ENCODE results near the gene POLR2J3.
"Not testable (repeated sequence)": the region's sequence is repeated elsewhere in the genome, so short reads cannot be mapped to it uniquely, and the experiment has no call there.

DNA sequence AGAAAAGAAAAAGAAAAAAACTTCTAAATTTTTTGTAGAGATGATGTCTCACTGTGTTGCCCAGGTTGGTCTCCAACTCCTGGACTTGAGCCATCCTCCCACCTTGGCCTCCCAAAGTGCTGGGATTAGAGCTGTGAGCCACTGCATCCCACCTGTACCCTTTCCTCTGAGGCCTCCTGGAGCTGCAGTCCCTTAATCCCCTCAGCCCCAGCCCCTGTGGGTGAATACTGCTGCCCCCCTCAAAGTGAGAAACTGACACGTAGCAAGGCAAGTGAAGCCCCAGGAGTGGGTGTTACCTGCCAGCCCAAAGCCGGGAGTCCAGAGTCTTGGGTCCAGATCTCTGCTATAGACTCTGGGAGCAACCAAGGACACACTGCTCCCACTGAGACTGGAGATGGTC, 47.6 kb downstream of the POLR2J3 start:
- TF ChIP-seq, protein P1, sequence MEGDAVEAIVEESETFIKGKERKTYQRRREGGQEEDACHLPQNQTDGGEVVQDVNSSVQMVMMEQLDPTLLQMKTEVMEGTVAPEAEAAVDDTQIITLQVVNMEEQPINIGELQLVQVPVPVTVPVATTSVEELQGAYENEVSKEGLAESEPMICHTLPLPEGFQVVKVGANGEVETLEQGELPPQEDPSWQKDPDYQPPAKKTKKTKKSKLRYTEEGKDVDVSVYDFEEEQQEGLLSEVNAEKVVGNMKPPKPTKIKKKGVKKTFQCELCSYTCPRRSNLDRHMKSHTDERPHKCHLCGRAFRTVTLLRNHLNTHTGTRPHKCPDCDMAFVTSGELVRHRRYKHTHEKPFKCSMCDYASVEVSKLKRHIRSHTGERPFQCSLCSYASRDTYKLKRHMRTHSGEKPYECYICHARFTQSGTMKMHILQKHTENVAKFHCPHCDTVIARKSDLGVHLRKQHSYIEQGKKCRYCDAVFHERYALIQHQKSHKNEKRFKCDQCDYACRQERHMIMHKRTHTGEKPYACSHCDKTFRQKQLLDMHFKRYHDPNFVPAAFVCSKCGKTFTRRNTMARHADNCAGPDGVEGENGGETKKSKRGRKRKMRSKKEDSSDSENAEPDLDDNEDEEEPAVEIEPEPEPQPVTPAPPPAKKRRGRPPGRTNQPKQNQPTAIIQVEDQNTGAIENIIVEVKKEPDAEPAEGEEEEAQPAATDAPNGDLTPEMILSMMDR (IDR thresholded peaks at IDR 0.05) = not testable (repeated sequence)
- TF ChIP-seq ZFX (IDR thresholded peaks at IDR 0.05; ENCODE audit: borderline replicate concordance) = not testable (repeated sequence)
